ENCODE results near the gene GRHL1.

DNA sequence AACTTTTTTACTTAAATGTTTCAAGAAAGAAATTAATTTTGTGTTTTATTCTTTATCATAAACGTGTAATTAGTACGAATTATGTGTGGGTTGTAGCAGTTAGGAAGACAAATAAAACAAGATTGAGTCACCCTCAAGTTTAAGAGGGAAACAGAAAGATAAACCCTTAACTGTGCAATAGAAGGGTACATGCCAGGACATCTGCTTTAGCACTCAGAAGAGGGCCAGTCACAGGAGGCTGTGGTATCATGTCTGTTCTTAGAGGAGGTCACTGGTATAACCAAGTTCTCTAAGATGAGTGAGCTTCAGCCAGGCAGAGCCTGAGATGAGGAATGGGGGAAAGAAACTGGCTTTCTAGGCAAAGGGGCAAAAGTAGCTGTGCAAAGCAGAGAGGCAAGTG is 42.4 kb upstream of the GRHL1 start:
- TF ChIP-seq, protein P1, sequence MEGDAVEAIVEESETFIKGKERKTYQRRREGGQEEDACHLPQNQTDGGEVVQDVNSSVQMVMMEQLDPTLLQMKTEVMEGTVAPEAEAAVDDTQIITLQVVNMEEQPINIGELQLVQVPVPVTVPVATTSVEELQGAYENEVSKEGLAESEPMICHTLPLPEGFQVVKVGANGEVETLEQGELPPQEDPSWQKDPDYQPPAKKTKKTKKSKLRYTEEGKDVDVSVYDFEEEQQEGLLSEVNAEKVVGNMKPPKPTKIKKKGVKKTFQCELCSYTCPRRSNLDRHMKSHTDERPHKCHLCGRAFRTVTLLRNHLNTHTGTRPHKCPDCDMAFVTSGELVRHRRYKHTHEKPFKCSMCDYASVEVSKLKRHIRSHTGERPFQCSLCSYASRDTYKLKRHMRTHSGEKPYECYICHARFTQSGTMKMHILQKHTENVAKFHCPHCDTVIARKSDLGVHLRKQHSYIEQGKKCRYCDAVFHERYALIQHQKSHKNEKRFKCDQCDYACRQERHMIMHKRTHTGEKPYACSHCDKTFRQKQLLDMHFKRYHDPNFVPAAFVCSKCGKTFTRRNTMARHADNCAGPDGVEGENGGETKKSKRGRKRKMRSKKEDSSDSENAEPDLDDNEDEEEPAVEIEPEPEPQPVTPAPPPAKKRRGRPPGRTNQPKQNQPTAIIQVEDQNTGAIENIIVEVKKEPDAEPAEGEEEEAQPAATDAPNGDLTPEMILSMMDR (IDR thresholded peaks at IDR 0.05 in 8 of 11, conservative IDR thresholded peaks at IDR 0.05 in 3 of 11), result no peak
- TF ChIP-seq POLR2A (IDR thresholded peaks at IDR 0.05) (no peak), POLR2AphosphoS5 (IDR thresholded peaks at IDR 0.05) (no peak)
